ENCODE results near the gene USP24. TPM values are rescaled to one million over a fixed set of nuclear protein-coding genes. Genes with fewer than 3 reads are reported as not detected.
A peak's percentile ranks its signal among the peaks of the same experiment; 100 is the strongest.

The USP24 gene
- polyA plus RNA-seq, 1 donor (not counting 4 experiments of a cell fraction or from before 2014, with no cell fraction given) = 22.5 TPM

DNA sequence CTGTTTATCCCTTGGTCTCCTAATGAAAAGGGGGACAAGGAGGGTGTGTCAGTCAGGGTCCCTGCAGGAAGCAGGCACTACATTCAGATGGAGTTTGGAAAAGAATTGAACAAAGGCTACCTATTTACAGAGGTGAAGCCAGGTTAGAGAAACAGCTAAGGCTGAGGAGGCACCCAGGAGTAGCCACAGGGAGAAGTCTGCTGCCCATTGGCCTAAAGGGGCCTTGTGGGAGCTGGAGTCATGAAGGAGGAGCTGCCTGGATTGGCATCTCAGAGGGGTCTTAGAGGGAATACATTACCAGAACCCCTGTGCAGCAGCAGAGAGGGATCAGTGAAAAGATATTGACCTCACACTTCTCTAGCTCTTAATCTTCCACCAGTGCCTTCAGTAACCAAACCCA, 31.2 kb upstream of the USP24 start:
- FAIRE-seq (no peak), DNase-seq (ENCODE audit: low read depth, low spot score) (no peak)
- Histone ChIP-seq H3K27me3 (ENCODE audit: control insufficient read depth, extremely low read depth, insufficient read depth, low read length) (no peaks in the 10 kb centered on the region), H2AFZ (ENCODE audit: control insufficient read depth, low read length) (no peak overlapping the region), H3K9me3 (ENCODE audit: control insufficient read depth, low read depth, low read length) (no peaks in the 10 kb centered on the region), H3K27ac (ENCODE audit: control insufficient read depth, insufficient read depth, low read length) (no peak overlapping the region), H3K9ac (ENCODE audit: control insufficient read depth, extremely low read depth, insufficient read depth, low read length) (no peak overlapping the region), H3K36me3 (ENCODE audit: control insufficient read depth in 2 of 2, extremely low read depth in 1 of 2, insufficient read depth in 2 of 2, low read length in 2 of 2) (no peaks in the 10 kb centered on the region), H3K4me1 (ENCODE audit: control insufficient read depth, extremely low read depth, insufficient read depth, low read length) (peaks cover 10% of the 10 kb centered on the region), H3K4me2 (ENCODE audit: control insufficient read depth, extremely low read depth, insufficient read depth, low read depth, low read length) (no peak overlapping the region), H3K4me3 (ENCODE audit: control insufficient read depth in 2 of 3, extremely low read depth in 1 of 3, insufficient read depth in 2 of 3, low read depth in 1 of 3, low read length in 3 of 3) (no peak overlapping the region), H3K79me2 (ENCODE audit: control insufficient read depth, insufficient read depth, low read length) (no peaks in the 10 kb centered on the region), H3K9me1 (ENCODE audit: control insufficient read depth, extremely low read depth, insufficient read depth, low read length) (no peaks in the 10 kb centered on the region), H4K20me1 (ENCODE audit: control insufficient read depth, extremely low read depth, insufficient read depth, low read length) (no peaks in the 10 kb centered on the region)
- TF ChIP-seq EZH2 (IDR thresholded peaks at IDR 0.05; ENCODE audit: low read length) = no peak
- TF ChIP-seq, protein P1, sequence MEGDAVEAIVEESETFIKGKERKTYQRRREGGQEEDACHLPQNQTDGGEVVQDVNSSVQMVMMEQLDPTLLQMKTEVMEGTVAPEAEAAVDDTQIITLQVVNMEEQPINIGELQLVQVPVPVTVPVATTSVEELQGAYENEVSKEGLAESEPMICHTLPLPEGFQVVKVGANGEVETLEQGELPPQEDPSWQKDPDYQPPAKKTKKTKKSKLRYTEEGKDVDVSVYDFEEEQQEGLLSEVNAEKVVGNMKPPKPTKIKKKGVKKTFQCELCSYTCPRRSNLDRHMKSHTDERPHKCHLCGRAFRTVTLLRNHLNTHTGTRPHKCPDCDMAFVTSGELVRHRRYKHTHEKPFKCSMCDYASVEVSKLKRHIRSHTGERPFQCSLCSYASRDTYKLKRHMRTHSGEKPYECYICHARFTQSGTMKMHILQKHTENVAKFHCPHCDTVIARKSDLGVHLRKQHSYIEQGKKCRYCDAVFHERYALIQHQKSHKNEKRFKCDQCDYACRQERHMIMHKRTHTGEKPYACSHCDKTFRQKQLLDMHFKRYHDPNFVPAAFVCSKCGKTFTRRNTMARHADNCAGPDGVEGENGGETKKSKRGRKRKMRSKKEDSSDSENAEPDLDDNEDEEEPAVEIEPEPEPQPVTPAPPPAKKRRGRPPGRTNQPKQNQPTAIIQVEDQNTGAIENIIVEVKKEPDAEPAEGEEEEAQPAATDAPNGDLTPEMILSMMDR (optimal IDR thresholded peaks at IDR 0.05 in 1 of 3, IDR thresholded peaks at IDR 0.05 in 1 of 3, conservative IDR thresholded peaks at IDR 0.05 in 1 of 3; ENCODE audit: extremely low read depth in 1 of 3, insufficient read depth in 2 of 3, low read length in 3 of 3) = no peak
- dilution Hi-C loops (cut with MboI; ENCODE audit: extremely low pct_ligation_motif_present, low sequenced_read_pairs) = no loop called here

DNA sequence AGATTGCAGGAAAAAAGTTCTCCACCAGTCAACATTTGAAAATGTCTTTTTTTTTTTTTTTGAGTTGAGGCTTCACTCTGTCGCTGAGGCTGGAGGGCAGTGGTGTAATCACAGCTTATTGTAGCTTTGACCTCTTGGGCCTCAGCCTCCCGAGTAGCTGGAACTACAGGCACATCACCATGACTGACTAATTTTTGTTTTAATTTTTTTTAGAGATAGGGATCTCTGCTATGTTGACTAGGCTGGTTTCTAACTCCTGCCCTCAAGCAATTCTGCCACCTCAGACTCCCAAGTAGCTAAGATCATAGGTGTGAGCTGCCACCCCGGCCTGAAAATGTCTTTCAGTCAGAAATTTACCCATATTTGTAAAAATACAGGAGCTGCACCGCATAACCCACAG, 30.6 kb upstream of the USP24 start:
- dilution Hi-C loops (cut with MboI; ENCODE audit: extremely low pct_ligation_motif_present, low sequenced_read_pairs) = no loop called here
- FAIRE-seq = no peak

More for the DNA sequence above, 30.6 kb upstream of the USP24 start:
- Histone ChIP-seq H3K4me3 (ENCODE audit: control insufficient read depth in 2 of 3, extremely low read depth in 1 of 3, insufficient read depth in 2 of 3, low read depth in 1 of 3, low read length in 3 of 3) (no peak overlapping the region), H3K27ac (ENCODE audit: control insufficient read depth, insufficient read depth, low read length) (no peak overlapping the region), H3K36me3 (ENCODE audit: control insufficient read depth in 2 of 2, extremely low read depth in 1 of 2, insufficient read depth in 2 of 2, low read length in 2 of 2) (no peaks in the 10 kb centered on the region), H3K27me3 (ENCODE audit: control insufficient read depth, extremely low read depth, insufficient read depth, low read length) (no peaks in the 10 kb centered on the region), H3K9me1 (ENCODE audit: control insufficient read depth, extremely low read depth, insufficient read depth, low read length) (no peaks in the 10 kb centered on the region), H4K20me1 (ENCODE audit: control insufficient read depth, extremely low read depth, insufficient read depth, low read length) (no peaks in the 10 kb centered on the region), H3K9ac (ENCODE audit: control insufficient read depth, extremely low read depth, insufficient read depth, low read length) (no peak overlapping the region), H2AFZ (ENCODE audit: control insufficient read depth, low read length) (no peak overlapping the region), H3K9me3 (ENCODE audit: control insufficient read depth, low read depth, low read length) (no peaks in the 10 kb centered on the region), H3K4me1 (ENCODE audit: control insufficient read depth, extremely low read depth, insufficient read depth, low read length) (peaks cover 10% of the 10 kb centered on the region), H3K4me2 (ENCODE audit: control insufficient read depth, extremely low read depth, insufficient read depth, low read depth, low read length) (no peak overlapping the region), H3K79me2 (ENCODE audit: control insufficient read depth, insufficient read depth, low read length) (no peaks in the 10 kb centered on the region)
- no peak for TF ChIP-seq EZH2 (IDR thresholded peaks at IDR 0.05; ENCODE audit: low read length)
- TF ChIP-seq, protein P1 (optimal IDR thresholded peaks at IDR 0.05 in 1 of 3, IDR thresholded peaks at IDR 0.05 in 1 of 3, conservative IDR thresholded peaks at IDR 0.05 in 1 of 3; ENCODE audit: extremely low read depth in 1 of 3, insufficient read depth in 2 of 3, low read length in 3 of 3) = no peak
- peak; percentile 35 for DNase-seq (ENCODE audit: low read depth, low spot score)

Data from keratinocyte (primary cell).